Measurements from ENCODE around the gene A2M. TPM values are rescaled to one million over a fixed set of nuclear protein-coding genes. Genes with fewer than 3 reads are reported as not detected.

A2M gene
- total RNA-seq, 2 donors from 2014 or later: 105 to 201 TPM

- Histone ChIP-seq H3K27me3 (no peaks in the 10 kb centered on the region), H3K27ac (no peak overlapping the region), H3K36me3 (no peaks in the 10 kb centered on the region), H3K9ac (ENCODE audit: low read depth in 2 of 2, low read length in 2 of 2) (no peak overlapping the region), H3K4me1 (no peaks in the 10 kb centered on the region), H3K4me3 (no peak overlapping the region), H3K9me3 (no peaks in the 10 kb centered on the region)
- peak; percentile 26 for TF ChIP-seq CTCF (IDR thresholded peaks at IDR 0.05)
- intact Hi-C loops (cut with DNase I): loop anchor here (10.0 kb wide), 1 partner anchor 505 kb away; the partner anchor contains the start of gene CLEC4E
- DNase-seq: no peak
Measured at GRCh38 chr12:9049520-9050133, 66.1 kb downstream of the A2M start.

GRCh38 chr12:9048930-9049329 is 66.8 kb downstream of the A2M start:
- Histone ChIP-seq H3K4me3 (no peak overlapping the region), H3K4me1 (no peaks in the 10 kb centered on the region), H3K27ac (no peak overlapping the region), H3K9ac (ENCODE audit: low read depth in 2 of 2, low read length in 2 of 2) (no peak overlapping the region), H3K36me3 (no peaks in the 10 kb centered on the region), H3K9me3 (no peaks in the 10 kb centered on the region), H3K27me3 (no peaks in the 10 kb centered on the region)
- TF ChIP-seq CTCF (IDR thresholded peaks at IDR 0.05): no peak
- intact Hi-C loops (cut with DNase I): loop anchor here (10.0 kb wide), 1 partner anchor 504 kb away; the partner anchor contains the start of gene CLEC4E
- no peak for DNase-seq

- Histone ChIP-seq H3K36me3 (no peaks in the 10 kb centered on the region), H3K4me1 (no peaks in the 10 kb centered on the region)
- TF ChIP-seq CTCF (IDR thresholded peaks at IDR 0.05): no peak
Measured at GRCh38 chr12:9047105-9047504, 68.6 kb downstream of the A2M start.

GRCh38 chr12:9043766-9044165 is 72.0 kb downstream of the A2M start:
- no peak for DNase-seq
- H3K36me3 ChIP-seq: no peaks in the 10 kb centered on the region
- no peak overlapping the region for H3K4me3 ChIP-seq
- no peaks in the 10 kb centered on the region for H3K9me3 ChIP-seq
- no peak for TF ChIP-seq CTCF (IDR thresholded peaks at IDR 0.05)
- H3K27ac ChIP-seq: no peak overlapping the region
- H3K9ac ChIP-seq (ENCODE audit: low read depth in 2 of 2, low read length in 2 of 2): no peak overlapping the region
- H3K27me3 ChIP-seq: no peaks in the 10 kb centered on the region
- intact Hi-C loops (cut with DNase I): loop anchor here (5.0 to 10.0 kb wide), 2 partner anchors 361 to 499 kb away; partner anchors contain the start of gene CLEC4E
- no peaks in the 10 kb centered on the region for H3K4me1 ChIP-seq

More at GRCh38 chr12:9047105-9047504, 68.6 kb downstream of the A2M start:
- H3K27ac ChIP-seq: no peak overlapping the region
- DNase-seq: no peak
- H3K27me3 ChIP-seq: no peaks in the 10 kb centered on the region
- no peak overlapping the region for H3K9ac ChIP-seq (ENCODE audit: low read depth in 2 of 2, low read length in 2 of 2)
- H3K4me3 ChIP-seq: no peak overlapping the region
- no peaks in the 10 kb centered on the region for H3K9me3 ChIP-seq
- intact Hi-C loops (cut with DNase I): loop anchor here (10.0 kb wide), 1 partner anchor 502 kb away; the partner anchor contains the start of gene CLEC4E

GRCh38 chr12:9041321-9041720 is 74.4 kb downstream of the A2M start:
- H3K27me3 ChIP-seq: no peaks in the 10 kb centered on the region
- no peak overlapping the region for H3K9ac ChIP-seq (ENCODE audit: low read depth in 2 of 2, low read length in 2 of 2)
- no peaks in the 10 kb centered on the region for H3K9me3 ChIP-seq
- intact Hi-C loops (cut with DNase I): loop anchor here (5.0 to 10.0 kb wide), 2 partner anchors 359 to 497 kb away; partner anchors contain the start of gene CLEC4E
- no peak for DNase-seq
- H3K27ac ChIP-seq: no peak overlapping the region
- H3K36me3 ChIP-seq: no peaks in the 10 kb centered on the region
- H3K4me1 ChIP-seq: no peaks in the 10 kb centered on the region
- no peak overlapping the region for H3K4me3 ChIP-seq
- no peak for TF ChIP-seq CTCF (IDR thresholded peaks at IDR 0.05)

Data from colonic mucosa (tissue), 4 donors.